HEK293T (cell line): ENCODE measurements around the gene SLC22A12.

ENCODE experiments used
- CTCF ChIA-PET: fragments of 350-600 bp; formaldehyde crosslinking; extraction: SDS; loops from one replicate; lab custom pipeline; 2021; ENCODE audit warnings: antibody characterized with exemption, inconsistent platforms; lab: Yijun Ruan, JAX
- POLR2A ChIA-PET: fragments of 350-600 bp; formaldehyde crosslinking; extraction: SDS; loops from one replicate; lab custom pipeline; 2020; ENCODE audit warnings: antibody characterized with exemption, inconsistent platforms; lab: Yijun Ruan, JAX
- DNase-seq: peaks from one replicate; pipeline ENCODE4 v3.0.0; 2012; ENCODE audit warnings: mixed read lengths; ENCODE audit errors: extremely low spot score
- ARNT ChIP-seq: fragments of 450-650 bp; IDR thresholded peaks from 2 replicates; pipeline ENCODE4 v1.6.1; 2017; ENCODE audit warnings: mild to moderate bottlenecking
- BHLHE40 ChIP-seq: fragments of 450-650 bp; IDR thresholded peaks from 2 replicates; pipeline ENCODE4 v1.6.1; 2016; ENCODE audit warnings: mild to moderate bottlenecking, moderate library complexity, borderline replicate concordance
- CTBP1 ChIP-seq: fragments of 450-650 bp; IDR thresholded peaks from 2 replicates; pipeline ENCODE4 v1.6.1; 2016; ENCODE audit warnings: borderline replicate concordance
- ELF4 ChIP-seq: fragments of 450-650 bp; IDR thresholded peaks from 2 replicates; pipeline ENCODE4 v1.6.1; 2017; ENCODE audit warnings: antibody characterized with exemption
- FOXA1 ChIP-seq: fragments of 450-650 bp; IDR thresholded peaks from 2 replicates; pipeline ENCODE4 v1.6.1; 2016; ENCODE audit warnings: mild to moderate bottlenecking
- FOXK2 ChIP-seq: fragments of 450-650 bp; IDR thresholded peaks from 2 replicates; pipeline ENCODE4 v1.6.1; 2016; ENCODE audit warnings: mild to moderate bottlenecking
- FOXM1 ChIP-seq: fragments of 450-650 bp; IDR thresholded peaks from 2 replicates; pipeline ENCODE4 v1.6.1; 2017; ENCODE audit warnings: mild to moderate bottlenecking, borderline replicate concordance
- HDGF ChIP-seq: fragments of 450-650 bp; IDR thresholded peaks from 2 replicates; pipeline ENCODE4 v1.6.1; 2017; ENCODE audit warnings: antibody characterized with exemption, borderline replicate concordance
- L3MBTL2 ChIP-seq: fragments of 450-650 bp; conservative IDR thresholded peaks from 2 replicates; pipeline ENCODE4 v1.6.1; 2016; ENCODE audit warnings: mild to moderate bottlenecking
- LEF1 ChIP-seq: fragments of 450-650 bp; IDR thresholded peaks from 2 replicates; pipeline ENCODE4 v1.6.1; 2017; ENCODE audit warnings: mild to moderate bottlenecking, borderline replicate concordance
- NFRKB ChIP-seq: fragments of 450-650 bp; IDR thresholded peaks from 2 replicates; pipeline ENCODE4 v1.6.1; 2016; ENCODE audit warnings: mild to moderate bottlenecking, moderate library complexity
- PKNOX1 ChIP-seq: fragments of 450-650 bp; IDR thresholded peaks from 2 replicates; pipeline ENCODE4 v1.6.1; 2016
- SP1 ChIP-seq: fragments of 450-650 bp; IDR thresholded peaks from 2 replicates; pipeline ENCODE4 v1.6.1; 2017
- SUZ12 ChIP-seq: fragments of 450-650 bp; IDR thresholded peaks from 2 replicates; pipeline ENCODE4 v1.6.1; 2016; ENCODE audit warnings: mild to moderate bottlenecking
- TARDBP ChIP-seq: fragments of 450-650 bp; IDR thresholded peaks from 2 replicates; pipeline ENCODE4 v1.6.1; 2016
- ZNF384 ChIP-seq: fragments of 450-650 bp; IDR thresholded peaks from 2 replicates; pipeline ENCODE4 v1.6.1; 2016

SLC22A12 gene

GRCh38 chr11:64583296-64584262 is 7.4 kb upstream of the SLC22A12 start:
- ChIA-PET POLR2A (no interaction called here), CTCF (no interaction called here)
- DNase-seq, result no peak
- no peak for TF ChIP-seq BHLHE40
- TF ChIP-seq ZNF384, result no peak
- no peak for TF ChIP-seq SUZ12
- TF ChIP-seq TARDBP, result no peak
- no peak for TF ChIP-seq SP1

- TF ChIP-seq FOXM1 (no peak), L3MBTL2 (no peak), FOXA1 (no peak), SP1 (no peak), ELF4 (no peak), CTBP1 (no peak), FOXK2 (no peak), SUZ12 (no peak), PKNOX1 (no peak), ZNF384 (no peak), ARNT (no peak), BHLHE40 (no peak), LEF1 (no peak), TARDBP (no peak), NFRKB (no peak), HDGF (no peak)
- DNase-seq, result no peak
- POLR2A ChIA-PET, result no interaction called here
- CTCF ChIA-PET, result no interaction called here
These were observed 5.9 kb upstream of the SLC22A12 start for GRCh38 chr11:64585150-64585549.

- CTCF ChIA-PET, result no interaction called here
- POLR2A ChIA-PET, result no interaction called here
- TF ChIP-seq ELF4 (no peak), FOXM1 (no peak), ARNT (no peak), FOXK2 (no peak), SP1 (no peak), FOXA1 (no peak), BHLHE40 (no peak)
- no peak for DNase-seq
These were observed 4.7 kb upstream of the SLC22A12 start for GRCh38 chr11:64586366-64586765.

- POLR2A ChIA-PET, result interaction anchor here (1.7 kb wide), 1 partner anchor 23 kb away, joined by 3 read pairs; no protein-coding TSS in a partner anchor
- CTCF ChIA-PET, result no interaction called here
- DNase-seq, result no peak
- TF ChIP-seq L3MBTL2, result no peak
- no peak for TF ChIP-seq ZNF384
- no peak for TF ChIP-seq BHLHE40
- TF ChIP-seq HDGF, result no peak
- TF ChIP-seq SUZ12, result no peak
- no peak for TF ChIP-seq ELF4
- no peak for TF ChIP-seq FOXK2
- no peak for TF ChIP-seq SP1
- TF ChIP-seq LEF1, result no peak
- TF ChIP-seq ARNT, result no peak
- no peak for TF ChIP-seq FOXA1
- TF ChIP-seq TARDBP, result no peak
- TF ChIP-seq PKNOX1, result no peak
- TF ChIP-seq CTBP1, result no peak
- TF ChIP-seq FOXM1, result no peak
- TF ChIP-seq NFRKB, result no peak
These were observed 2.3 kb upstream of the SLC22A12 start for GRCh38 chr11:64588701-64589100.

GRCh38 chr11:64591257-64592233 is 525 bp downstream of the SLC22A12 start:
- CTCF ChIA-PET, result no interaction called here
- no peak for DNase-seq
- POLR2A ChIA-PET, result no interaction called here
- TF ChIP-seq TARDBP, result no peak
- TF ChIP-seq ARNT, result no peak
- no peak for TF ChIP-seq L3MBTL2
- TF ChIP-seq SUZ12, result no peak
- no peak for TF ChIP-seq PKNOX1
- TF ChIP-seq FOXA1, result no peak
- no peak for TF ChIP-seq NFRKB
- TF ChIP-seq BHLHE40, result no peak

GRCh38 chr11:64592234-64592615 is 1.2 kb downstream of the SLC22A12 start:
- POLR2A ChIA-PET, result no interaction called here
- no peak for DNase-seq
- CTCF ChIA-PET, result no interaction called here
- TF ChIP-seq L3MBTL2, result no peak
- TF ChIP-seq PKNOX1, result no peak
- no peak for TF ChIP-seq ZNF384
- TF ChIP-seq FOXM1, result no peak
- no peak for TF ChIP-seq HDGF
- TF ChIP-seq SP1, result no peak
- TF ChIP-seq ELF4, result no peak
- TF ChIP-seq SUZ12, result no peak
- TF ChIP-seq FOXK2, result no peak
- no peak for TF ChIP-seq BHLHE40
- no peak for TF ChIP-seq TARDBP
- TF ChIP-seq CTBP1, result no peak
- no peak for TF ChIP-seq LEF1
- TF ChIP-seq ARNT, result no peak
- no peak for TF ChIP-seq NFRKB
- TF ChIP-seq FOXA1, result no peak
